ENCODE results near the gene LHX1. TPM values are rescaled to one million over a fixed set of nuclear protein-coding genes. Genes with fewer than 3 reads are reported as not detected.

The LHX1 gene
- total and polyA plus RNA-seq, 3 donors from 2014 or later, result 0.06 to 0.51 (median 0.39) TPM

DNA sequence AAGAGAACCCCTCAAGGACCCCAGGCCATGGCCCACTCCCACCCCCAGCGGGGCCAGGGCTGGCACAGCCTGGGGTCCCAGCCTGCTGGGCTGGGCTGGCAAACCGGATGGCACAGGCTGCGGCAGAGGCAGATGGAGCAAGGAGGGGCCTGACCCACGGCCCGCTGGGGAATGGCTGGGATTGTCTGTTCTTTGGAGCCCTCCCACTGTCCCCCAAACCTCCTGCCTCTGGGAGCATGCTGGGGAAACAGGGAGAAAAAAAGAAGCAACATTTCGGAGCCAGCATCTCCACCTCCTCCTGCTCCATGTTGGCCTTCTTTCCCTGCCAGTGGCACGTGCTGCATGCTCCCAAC, 37.1 kb upstream of the LHX1 start:
- WGBS, 2 donors, result 76 to 80% methylated on average over 7 of the region's 7 CpGs
- no peaks in the 10 kb centered on the region for H3K36me3 ChIP-seq (ENCODE audit: low read depth, missing control alignments)
- DNase-seq, result no peak
- no peaks in the 10 kb centered on the region for H3K4me1 ChIP-seq
- intact Hi-C loops (cut with DNase I; ENCODE audit: low total_unique reads), result no loop called here
- H3K27ac ChIP-seq, result no peak overlapping the region
- TF ChIP-seq, protein P1, sequence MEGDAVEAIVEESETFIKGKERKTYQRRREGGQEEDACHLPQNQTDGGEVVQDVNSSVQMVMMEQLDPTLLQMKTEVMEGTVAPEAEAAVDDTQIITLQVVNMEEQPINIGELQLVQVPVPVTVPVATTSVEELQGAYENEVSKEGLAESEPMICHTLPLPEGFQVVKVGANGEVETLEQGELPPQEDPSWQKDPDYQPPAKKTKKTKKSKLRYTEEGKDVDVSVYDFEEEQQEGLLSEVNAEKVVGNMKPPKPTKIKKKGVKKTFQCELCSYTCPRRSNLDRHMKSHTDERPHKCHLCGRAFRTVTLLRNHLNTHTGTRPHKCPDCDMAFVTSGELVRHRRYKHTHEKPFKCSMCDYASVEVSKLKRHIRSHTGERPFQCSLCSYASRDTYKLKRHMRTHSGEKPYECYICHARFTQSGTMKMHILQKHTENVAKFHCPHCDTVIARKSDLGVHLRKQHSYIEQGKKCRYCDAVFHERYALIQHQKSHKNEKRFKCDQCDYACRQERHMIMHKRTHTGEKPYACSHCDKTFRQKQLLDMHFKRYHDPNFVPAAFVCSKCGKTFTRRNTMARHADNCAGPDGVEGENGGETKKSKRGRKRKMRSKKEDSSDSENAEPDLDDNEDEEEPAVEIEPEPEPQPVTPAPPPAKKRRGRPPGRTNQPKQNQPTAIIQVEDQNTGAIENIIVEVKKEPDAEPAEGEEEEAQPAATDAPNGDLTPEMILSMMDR (IDR thresholded peaks at IDR 0.05), result no peak
- TF ChIP-seq POLR2A (IDR thresholded peaks at IDR 0.05), result no peak
- H3K27me3 ChIP-seq, result no peaks in the 10 kb centered on the region
- H3K4me3 ChIP-seq, result no peak overlapping the region
- no peaks in the 10 kb centered on the region for H3K9me3 ChIP-seq

DNA sequence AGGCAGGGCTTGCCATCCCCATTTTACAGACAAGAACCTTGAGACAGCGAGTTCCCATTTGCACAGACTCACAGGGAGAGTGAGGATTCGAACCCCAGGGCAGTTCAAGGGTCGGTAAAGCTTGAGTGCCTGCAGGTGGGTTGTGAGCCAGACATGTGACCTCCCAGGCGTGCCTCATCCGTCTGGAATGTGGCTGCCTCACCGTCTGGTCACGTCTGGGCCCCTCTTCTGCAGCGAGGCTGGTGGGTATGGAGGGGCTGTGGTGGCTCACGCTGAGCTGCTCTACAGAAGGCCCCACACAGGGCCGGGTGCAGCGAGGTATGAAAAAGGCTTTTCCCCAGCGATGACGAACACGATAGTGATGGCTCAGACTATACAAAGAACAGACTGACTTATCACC, 35.8 kb upstream of the LHX1 start:
- intact Hi-C loops (cut with DNase I; ENCODE audit: low total_unique reads), result no loop called here
- no peaks in the 10 kb centered on the region for H3K27me3 ChIP-seq
- TF ChIP-seq POLR2A (IDR thresholded peaks at IDR 0.05), result no peak
- TF ChIP-seq, protein P1 (IDR thresholded peaks at IDR 0.05), result no peak
- no peaks in the 10 kb centered on the region for H3K9me3 ChIP-seq
- WGBS, 2 donors, result 66 to 73% methylated on average over 14 of the region's 14 CpGs
- no peak overlapping the region for H3K27ac ChIP-seq
- no peak overlapping the region for H3K4me3 ChIP-seq
- no peaks in the 10 kb centered on the region for H3K4me1 ChIP-seq
- no peaks in the 10 kb centered on the region for H3K36me3 ChIP-seq (ENCODE audit: low read depth, missing control alignments)
- DNase-seq, result no peak

DNA sequence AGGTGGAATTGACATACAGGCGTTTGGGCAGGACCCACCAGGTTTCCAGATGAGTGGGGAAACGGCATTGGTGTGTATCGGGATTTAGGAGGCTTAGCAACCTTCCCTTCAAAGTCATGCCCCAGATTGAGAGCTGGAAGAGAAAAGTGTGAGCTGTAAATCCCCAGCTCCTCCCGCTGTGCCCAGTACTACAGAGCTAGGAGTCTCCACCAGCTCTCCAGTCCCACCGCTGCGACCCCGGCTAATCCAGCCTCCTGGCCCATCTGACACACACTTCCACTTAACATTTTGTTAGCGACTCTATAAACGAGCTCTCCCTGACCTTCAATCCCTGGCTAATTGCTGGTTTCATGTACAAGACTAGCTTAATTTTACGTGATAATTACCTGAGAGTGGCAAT, 29.9 kb upstream of the LHX1 start:
- WGBS, 2 donors, result 63% methylated on average over 10 of the region's 10 CpGs
- Histone ChIP-seq H3K36me3 (ENCODE audit: low read depth, missing control alignments) (no peaks in the 10 kb centered on the region), H3K4me1 (no peaks in the 10 kb centered on the region), H3K27me3 (no peaks in the 10 kb centered on the region), H3K27ac (no peak overlapping the region), H3K9me3 (no peaks in the 10 kb centered on the region), H3K4me3 (no peak overlapping the region)
- intact Hi-C loops (cut with DNase I; ENCODE audit: low total_unique reads), result no loop called here
- no peak for DNase-seq
- TF ChIP-seq POLR2A (IDR thresholded peaks at IDR 0.05), result no peak
- TF ChIP-seq, protein P1 (IDR thresholded peaks at IDR 0.05), result no peak

DNA sequence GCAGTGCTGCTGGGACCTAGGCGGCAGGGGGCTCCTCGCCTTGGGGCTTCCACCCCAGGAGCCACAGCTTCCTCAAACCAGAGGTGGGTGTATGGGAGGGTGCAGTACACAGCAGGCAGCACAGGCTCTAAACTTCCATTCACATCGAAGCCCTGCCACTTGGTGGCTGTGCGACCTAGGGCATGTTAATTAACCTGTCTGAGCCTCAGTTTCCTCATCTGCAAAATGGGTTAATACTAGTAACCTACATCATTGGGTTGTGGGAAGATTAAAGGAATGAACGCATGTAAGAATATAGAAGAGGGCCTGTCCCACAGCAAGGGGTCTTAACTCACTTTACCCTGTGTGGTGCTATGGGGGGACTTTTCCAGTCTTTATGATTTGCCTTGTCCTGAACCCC, 26.8 kb upstream of the LHX1 start:
- no peaks in the 10 kb centered on the region for H3K27me3 ChIP-seq
- H3K4me3 ChIP-seq, result no peak overlapping the region
- intact Hi-C loops (cut with DNase I; ENCODE audit: low total_unique reads), result no loop called here
- WGBS, 2 donors, result 78 to 80% methylated on average over 5 of the region's 5 CpGs
- H3K4me1 ChIP-seq, result no peaks in the 10 kb centered on the region
- no peaks in the 10 kb centered on the region for H3K36me3 ChIP-seq (ENCODE audit: low read depth, missing control alignments)
- H3K9me3 ChIP-seq, result no peaks in the 10 kb centered on the region
- no peak for TF ChIP-seq POLR2A (IDR thresholded peaks at IDR 0.05)
- TF ChIP-seq, protein P1 (IDR thresholded peaks at IDR 0.05), result no peak
- DNase-seq, result no peak
- no peak overlapping the region for H3K27ac ChIP-seq

DNA sequence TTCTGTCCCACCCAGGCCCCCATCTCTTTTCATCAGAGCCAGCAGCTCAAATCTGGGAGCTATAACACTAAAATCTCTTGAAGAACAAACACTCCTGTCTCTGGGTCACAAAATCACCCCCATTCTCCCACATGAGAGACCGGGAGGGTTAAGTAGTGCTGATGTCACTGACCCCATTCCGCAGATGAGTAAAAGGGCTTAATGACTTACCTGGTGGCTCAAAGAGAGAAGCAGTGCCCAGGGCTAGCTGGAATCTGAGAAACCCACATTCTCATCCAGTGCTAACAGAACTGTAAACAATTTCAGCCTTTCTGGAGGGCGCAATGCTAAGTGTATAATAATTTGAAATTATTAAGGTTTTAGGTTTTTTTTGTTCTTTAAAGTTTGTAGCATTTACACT, 26.3 kb upstream of the LHX1 start:
- WGBS, 2 donors, result 68 to 72% methylated on average over 3 of the region's 3 CpGs
- TF ChIP-seq, protein P1 (IDR thresholded peaks at IDR 0.05), result no peak
- TF ChIP-seq POLR2A (IDR thresholded peaks at IDR 0.05), result no peak
- no peaks in the 10 kb centered on the region for H3K4me1 ChIP-seq
- H3K4me3 ChIP-seq, result no peak overlapping the region
- H3K27ac ChIP-seq, result no peak overlapping the region
- no peaks in the 10 kb centered on the region for H3K36me3 ChIP-seq (ENCODE audit: low read depth, missing control alignments)
- H3K9me3 ChIP-seq, result no peaks in the 10 kb centered on the region
- H3K27me3 ChIP-seq, result no peaks in the 10 kb centered on the region
- intact Hi-C loops (cut with DNase I; ENCODE audit: low total_unique reads), result no loop called here
- DNase-seq, result no peak
